HepG2 (cell line): Measurements from ENCODE around the gene KIAA0232. TPM values are rescaled to one million over a fixed set of nuclear protein-coding genes. Genes with fewer than 3 reads are reported as not detected.
A peak's percentile ranks its signal among the peaks of the same experiment; 100 is the strongest.

ENCODE experiments used
- ATAC-seq: fragments of 200-7000 bp; cut with Tn5 transposase; 3 replicates; pipeline ENCODE4 v1.9.1; 2020; ENCODE audit warnings: mild to moderate bottlenecking, moderate library complexity
- BruUV-seq: library from RNA; stranded (reverse); fragments of 400-500 nt; replicated peaks from 2 replicates; lab custom pipeline; 2021; lab: Mats Ljungman, UMichigan
- CTCF ChIA-PET: fragments of 300-600 bp; formaldehyde crosslinking; extraction: SDS; loops from one replicate; lab custom pipeline; 2021; ENCODE audit warnings: low total read pairs, inconsistent platforms, low intra/inter-chr PET ratio; lab: Yijun Ruan, JAX
- POLR2A ChIA-PET: fragments of 350-600 bp; sonication (Branson Sonifier 250); formaldehyde crosslinking; loops from one replicate; lab custom pipeline; 2020; ENCODE audit warnings: antibody characterized with exemption, inconsistent platforms; lab: Yijun Ruan, JAX
- DNase-seq: peaks from one replicate; pipeline ENCODE4 v3.0.0-alpha.2; 2015; ENCODE audit warnings: low spot score
- FAIRE-seq: peaks from 3 replicates; lab custom pipeline; 2011; peaks lifted over from hg19 to GRCh38; lab: Jason Lieb, UNC
- H2AFZ ChIP-seq: one replicate; pipeline ENCODE4 v1.6.1; 2011; ENCODE audit warnings: low read length, inconsistent platforms
- H3K27ac ChIP-seq: fragments of 300-600 bp; 3 replicates; pipeline ENCODE4 v1.8.0; 2011; ENCODE audit warnings: mixed run types, mild to moderate bottlenecking, mixed read lengths, low read length, inconsistent platforms; ENCODE audit not compliant: insufficient read depth; ENCODE audit errors: extremely low read length
- H3K27me3 ChIP-seq, 2 experiments: fragments of 200-600 bp in 1 of 2; 2 replicates in 1 of 2; 3 replicates in 1 of 2; pipeline versions ENCODE4 v1.6.0 to v1.8.0; 2011; ENCODE audit warnings: low read length in 2 of 2, mild to moderate bottlenecking in 2 of 2, moderate library complexity in 2 of 2, inconsistent platforms in 1 of 2; ENCODE audit not compliant: insufficient read depth in 2 of 2, control insufficient read depth in 1 of 2
- H3K36me3 ChIP-seq, 2 experiments: fragments of 200-600 bp in 1 of 2; replicated peaks in 1 of 2; 2 replicates in 1 of 2; 3 replicates in 1 of 2; pipeline versions ENCODE4 v1.5.1 to v1.8.0; 2011; ENCODE audit warnings: low read length in 2 of 2, inconsistent platforms in 1 of 2; ENCODE audit not compliant: insufficient read depth in 2 of 2, control insufficient read depth in 1 of 2
- H3K4me1 ChIP-seq: 2 replicates; pipeline ENCODE4 v1.5.1; 2012; ENCODE audit warnings: low read length, inconsistent platforms; ENCODE audit not compliant: insufficient read depth
- H3K4me2 ChIP-seq: 2 replicates; pipeline ENCODE4 v1.6.0; 2011; ENCODE audit warnings: low read depth, low read length, inconsistent platforms
- H3K4me3 ChIP-seq, 3 experiments: fragments of 200-600 bp in 1 of 3; sonication (generic), shearing (Covaris generic) in 1 of 3; replicated peaks in 1 of 3; 2 replicates each; pipeline ENCODE4 v1.5.1; 2011 to 2016; ENCODE audit warnings: low read length in 3 of 3, inconsistent platforms in 2 of 3, low read depth in 2 of 3, mild to moderate bottlenecking in 2 of 3, control low read depth in 1 of 3, mixed read lengths in 1 of 3; ENCODE audit not compliant: insufficient read depth in 1 of 3
- H3K79me2 ChIP-seq: one replicate; pipeline ENCODE4 v1.6.1; 2011; ENCODE audit warnings: low read length, inconsistent platforms; ENCODE audit not compliant: insufficient read depth
- H3K9ac ChIP-seq: 2 replicates; pipeline ENCODE4 v1.6.0; 2011; ENCODE audit warnings: mild to moderate bottlenecking, low read depth, low read length, inconsistent platforms; ENCODE audit not compliant: insufficient read depth
- H3K9me3 ChIP-seq: 2 replicates; pipeline ENCODE4 v1.5.1; 2012; ENCODE audit warnings: mild to moderate bottlenecking, low read length
- H4K20me1 ChIP-seq: 2 replicates; pipeline ENCODE4 v1.6.0; 2011; ENCODE audit warnings: inconsistent platforms, mild to moderate bottlenecking, low read length, moderate library complexity; ENCODE audit not compliant: insufficient read depth
- FOSL2 ChIP-seq: sonication (generic); formaldehyde crosslinking; IDR thresholded peaks from 2 replicates; pipeline ENCODE4 v1.4.0; 2020; ENCODE audit warnings: missing genetic modification reagents
- HMGA1 ChIP-seq: sonication (generic); formaldehyde crosslinking; conservative IDR thresholded peaks from 2 replicates; pipeline ENCODE4 v1.4.0; 2020; ENCODE audit warnings: missing genetic modification reagents
- IKZF1 ChIP-seq: fragments of 450-650 bp; IDR thresholded peaks from 2 replicates; pipeline ENCODE4 v1.7.1; 2016
- KLF16 ChIP-seq, 2 experiments: sonication (generic) in 1 of 2; formaldehyde crosslinking in 1 of 2; IDR thresholded peaks; 2 replicates each; pipeline versions ENCODE4 v1.6.1 to v1.8.0; 2016 to 2023; ENCODE audit warnings: missing genetic modification reagents in 2 of 2, missing compliant biosample characterization in 1 of 2
- PRDM10 ChIP-seq: sonication (generic); formaldehyde crosslinking; IDR thresholded peaks from 2 replicates; pipeline ENCODE4 v1.4.0; 2020; ENCODE audit warnings: low read depth, missing genetic modification reagents
- SOX5 ChIP-seq: IDR thresholded peaks from 2 replicates; pipeline ENCODE4 v1.6.1; 2016; ENCODE audit warnings: borderline replicate concordance
- TGIF2 ChIP-seq: IDR thresholded peaks from 2 replicates; pipeline ENCODE4 v1.6.1; 2016; ENCODE audit warnings: control low read depth, missing compliant biosample characterization
- TOE1 ChIP-seq: sonication (generic); formaldehyde crosslinking; IDR thresholded peaks from 2 replicates; pipeline ENCODE4 v1.4.0; 2020; ENCODE audit warnings: mild to moderate bottlenecking, missing genetic modification reagents
- U2AF1 ChIP-seq: fragments of 200-400 bp; formaldehyde crosslinking; optimal IDR thresholded peaks from 2 replicates; pipeline ENCODE3; 2017; ENCODE audit warnings: mild to moderate bottlenecking, low read depth, low read length
- ZNF24 ChIP-seq: fragments of 450-650 bp; IDR thresholded peaks from 2 replicates; pipeline ENCODE4 v1.6.1; 2017; ENCODE audit warnings: antibody characterized with exemption, mild to moderate bottlenecking
- ZNF281 ChIP-seq: sonication (generic); formaldehyde crosslinking; IDR thresholded peaks from 2 replicates; pipeline ENCODE4 v1.4.0; 2020; ENCODE audit warnings: missing genetic modification reagents, borderline replicate concordance
- ZNF33A ChIP-seq: sonication (generic); formaldehyde crosslinking; IDR thresholded peaks from 2 replicates; pipeline ENCODE4 v1.5.1; 2020; ENCODE audit warnings: missing genetic modification reagents, mild to moderate bottlenecking, moderate library complexity, borderline replicate concordance
- ZNF430 ChIP-seq: sonication (generic); formaldehyde crosslinking; IDR thresholded peaks from 2 replicates; pipeline ENCODE4 v1.9.0; 2021; ENCODE audit warnings: mild to moderate bottlenecking, missing genetic modification reagents
- ZNF614 ChIP-seq: IDR thresholded peaks from 2 replicates; pipeline ENCODE4 v1.6.1; 2018; ENCODE audit warnings: missing biosample characterization, missing genetic modification reagents, inconsistent platforms, borderline replicate concordance
- ZNF619 ChIP-seq: sonication (generic); formaldehyde crosslinking; IDR thresholded peaks from 2 replicates; pipeline ENCODE4 v1.4.0; 2020; ENCODE audit warnings: mild to moderate bottlenecking, missing genetic modification reagents
- ZNF782 ChIP-seq: sonication (generic); formaldehyde crosslinking; IDR thresholded peaks from 2 replicates; pipeline ENCODE4 v1.4.0; 2020; ENCODE audit warnings: missing genetic modification reagents, mild to moderate bottlenecking, borderline replicate concordance
- ZNF816 ChIP-seq: sonication (generic); formaldehyde crosslinking; IDR thresholded peaks from 2 replicates; pipeline ENCODE4 v1.8.0; 2022; ENCODE audit warnings: missing genetic modification reagents, mild to moderate bottlenecking, borderline replicate concordance
- WGBS: methylation state at CpG from one replicate; pipeline ENCODE4 v1.1.6; 2017; ENCODE audit warnings: low lambda C conversion rate; 5-methylcytosine and 5-hydroxymethylcytosine counted together
- in situ Hi-C: cut with HindIII; loops from 2 replicates; pipeline ENCODE4 v1.10.0; 2017; ENCODE audit warnings: low pct_unique_long_range_greater_than_20kb; ENCODE audit not compliant: extremely low pct_ligation_motif_present
- intact Hi-C: fragments of 100-400 bp; cut with micrococcal nuclease; formaldehyde crosslinking; loops from one replicate; pipeline ENCODE4 v1.10.0; 2022; ENCODE audit not compliant: unreplicated experiment
- polyA plus RNA-seq, 8 experiments: library from polyadenylated mRNA; depleted of rRNA in 3 of 8; stranded (reverse) in 7 of 8; unstranded in 1 of 8; fragments of >200 nt; fragmentation: Illumina TruSeq in 4 of 8; extraction: Trizol in 4 of 8; gene quantifications; 2 replicates each; pipeline versions ENCODE4 v1.2.1 to v1.2.3, GENCODE V29; 2011 to 2016; ENCODE audit warnings: low read depth in 4 of 8, missing spikeins in 1 of 8, mixed read lengths in 1 of 8; ENCODE audit not compliant: insufficient read depth in 1 of 8
- total RNA-seq, 5 experiments: library from RNA; depleted of rRNA; stranded (reverse); fragments of >200 nt; fragmentation: Illumina TruSeq; extraction: Trizol; gene quantifications; 2 replicates each; pipeline ENCODE4 v1.2.3, GENCODE V29; 2016; ENCODE audit warnings: low read depth in 1 of 5

Gene KIAA0232
- total and polyA plus RNA-seq, 2 of the 13 experiments (the other 11 are each of a cell fraction or from before 2014, with no cell fraction given): 7.8 to 17.1 TPM

- ChIA-PET POLR2A (interaction anchor here (0.8 to 11.5 kb wide), 25 partner anchors 8 to 220 kb away, joined by 3 to 215 read pairs (median 4); partner anchors contain the start of genes BLOC1S4, GRPEL1, MRFAP1L1 and S100P), CTCF (interaction anchor here (1.3 to 3.1 kb wide), 2 partner anchors 9 to 17 kb away, joined by 4 to 12 read pairs; no protein-coding TSS in a partner anchor)
- ATAC-seq: peak; percentile 73
- Histone ChIP-seq H3K4me3 (peak within 1 kb of the TSS; percentile 63 to 92 (median 83)), H3K79me2 (peaks cover 48% of the 10 kb centered on the region), H3K9ac (peak within 1 kb of the TSS; percentile 87), H3K4me1 (peaks cover 74% of the 10 kb centered on the region), H2AFZ (no peak within 1 kb of the TSS), H3K4me2 (peak within 1 kb of the TSS; percentile 99), H3K9me3 (no peaks in the 10 kb centered on the region), H3K36me3 (no peaks in the 10 kb centered on the region), H4K20me1 (peaks cover 23% of the 10 kb centered on the region; the same call in 1 of the 2 replicates), H3K27me3 (no peaks in the 10 kb centered on the region; a peak in 1 of 5 replicates), H3K27ac (peak within 1 kb of the TSS; percentile 99)
- intact Hi-C loops: loop anchor here (2.0 to 10.0 kb wide), 3 partner anchors 17 to 135 kb away; partner anchors contain the start of gene TADA2B
- WGBS: 2% methylated on average over 13 of the region's 108 CpGs
- peak; percentile 74 for DNase-seq
- no TSS peak for BruUV-seq
- in situ Hi-C loops: loop anchor here (10.0 kb wide), 1 partner anchor 165 kb away; no protein-coding TSS in a partner anchor
- no peak for FAIRE-seq
- no peak for TF ChIP-seq TGIF2
- TF ChIP-seq PRDM10: peak; percentile 39; the same call in 1 of the 2 replicates
- TF ChIP-seq U2AF1: peak; percentile 92
- TF ChIP-seq HMGA1 (CRISPR knock-in tag): no peak
- no peak for TF ChIP-seq ZNF430 (CRISPR knock-in tag)
- TF ChIP-seq ZNF614 (CRISPR knock-in tag): no peak
- peak in 1 of 2 experiments; percentile 84; a peak in 2 of 4 replicates for TF ChIP-seq KLF16 (CRISPR knock-in tag; IDR thresholded peaks at IDR 0.05)
- TF ChIP-seq ZNF782: no peak
- TF ChIP-seq ZNF33A: no peak
- no peak for TF ChIP-seq TOE1 (CRISPR knock-in tag)
- TF ChIP-seq SOX5 (CRISPR knock-in tag): no peak
- TF ChIP-seq ZNF619 (CRISPR knock-in tag): no peak
- TF ChIP-seq ZNF24: no peak
- no peak for TF ChIP-seq IKZF1
- peak; percentile 92 for TF ChIP-seq ZNF281
- TF ChIP-seq ZNF816 (CRISPR knock-in tag): peak; percentile 56; the same call in 1 of the 2 replicates
- no peak for TF ChIP-seq FOSL2
These were observed 126.8 kb downstream of the KIAA0232 start, which contains the start of gene TBC1D14 for GRCh38 chr4:6909113-6909969. TSS of gene TBC1D14 (plus strand) at chr4:6909826. CDS start at chr4:6923390, 13,564 bp downstream.
